Inflammatory macrophage treated with lipopolysaccharide for 4 hours (primary cell): ENCODE measurements around the gene LYG1.

ENCODE experiments used
- DNase-seq: peaks from one replicate; pipeline ENCODE4 v3.0.0-alpha.2; 2020

Gene LYG1

GRCh38 chr2:99261242-99261641 lies 39.8 kb downstream of the LYG1 start:
- DNase-seq: no peak

- DNase-seq: no peak
Measured at GRCh38 chr2:99260184-99260583, 40.8 kb downstream of the LYG1 start.

- peak; percentile 5 for DNase-seq
Measured at GRCh38 chr2:99259465-99259864, 41.5 kb downstream of the LYG1 start.

GRCh38 chr2:99256677-99257076 lies 44.3 kb downstream of the LYG1 start:
- no peak for DNase-seq

GRCh38 chr2:99255491-99256318 lies 45.3 kb downstream of the LYG1 start, which contains the start of gene LYG2:
Gene LYG2 (minus strand): TSS chr2:99255666. CDS start chr2:99254260, 1,406 bp downstream.
- DNase-seq: no peak

GRCh38 chr2:99249951-99250350 lies 51.0 kb downstream of the LYG1 start:
- DNase-seq: no peak

- no peak for DNase-seq
Measured at GRCh38 chr2:99242151-99242550, 58.8 kb downstream of the LYG1 start.

GRCh38 chr2:99240431-99240830 lies 60.6 kb downstream of the LYG1 start:
- no peak for DNase-seq

GRCh38 chr2:99238599-99238998 lies 62.4 kb downstream of the LYG1 start:
- DNase-seq: no peak
